Vagina (tissue), 2 donors: Measurements from ENCODE around the gene GNB2.

Source experiments
- POLR2A ChIP-seq, 2 donors: fragments of 450-650 bp; IDR thresholded peaks; one replicate each; pipeline ENCODE4 v1.6.1; 2017; ENCODE audit warnings: antibody characterized with exemption in 2 of 2, mild to moderate bottlenecking in 2 of 2, moderate library complexity in 2 of 2
- TF ChIP-seq, protein P1 (sequence below), 3 experiments: fragments of 450-650 bp in 2 of 3; fragments of 200-600 bp in 1 of 3; sonication (generic) in 1 of 3; IDR thresholded peaks; one replicate each; pipeline ENCODE4 v1.5.1; 2017 to 2019; ENCODE audit warnings: antibody characterized with exemption in 3 of 3, mild to moderate bottlenecking in 2 of 3, moderate library complexity in 2 of 3

DNA sequence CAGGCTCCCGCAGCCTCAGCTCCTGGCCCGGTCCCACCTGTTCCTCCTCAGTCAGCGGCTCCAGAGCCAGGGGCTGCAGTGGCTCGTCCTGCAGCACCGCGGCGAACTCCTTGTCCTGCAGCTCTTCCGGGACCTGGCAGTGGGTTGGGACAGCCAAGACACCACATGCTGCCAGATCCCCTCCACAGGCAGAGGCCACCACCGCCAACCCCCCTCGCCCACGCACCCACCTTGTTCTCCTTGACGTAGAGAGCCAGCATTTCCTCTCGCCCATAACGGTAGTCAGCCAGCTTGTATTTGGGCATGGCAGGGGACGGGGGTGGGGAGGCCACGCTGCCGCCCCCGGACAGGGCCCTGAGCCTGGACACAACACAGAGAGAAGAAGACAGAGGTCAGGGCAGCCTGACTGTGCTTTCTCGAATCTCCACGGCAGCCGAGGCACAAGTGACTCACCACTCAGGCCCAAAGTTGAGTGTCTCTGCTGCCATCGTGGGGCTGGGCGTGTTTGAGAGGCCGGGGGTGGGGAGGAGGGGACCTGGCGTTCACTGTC, 14.3 kb downstream of the GNB2 start:
- TF ChIP-seq, protein P1, sequence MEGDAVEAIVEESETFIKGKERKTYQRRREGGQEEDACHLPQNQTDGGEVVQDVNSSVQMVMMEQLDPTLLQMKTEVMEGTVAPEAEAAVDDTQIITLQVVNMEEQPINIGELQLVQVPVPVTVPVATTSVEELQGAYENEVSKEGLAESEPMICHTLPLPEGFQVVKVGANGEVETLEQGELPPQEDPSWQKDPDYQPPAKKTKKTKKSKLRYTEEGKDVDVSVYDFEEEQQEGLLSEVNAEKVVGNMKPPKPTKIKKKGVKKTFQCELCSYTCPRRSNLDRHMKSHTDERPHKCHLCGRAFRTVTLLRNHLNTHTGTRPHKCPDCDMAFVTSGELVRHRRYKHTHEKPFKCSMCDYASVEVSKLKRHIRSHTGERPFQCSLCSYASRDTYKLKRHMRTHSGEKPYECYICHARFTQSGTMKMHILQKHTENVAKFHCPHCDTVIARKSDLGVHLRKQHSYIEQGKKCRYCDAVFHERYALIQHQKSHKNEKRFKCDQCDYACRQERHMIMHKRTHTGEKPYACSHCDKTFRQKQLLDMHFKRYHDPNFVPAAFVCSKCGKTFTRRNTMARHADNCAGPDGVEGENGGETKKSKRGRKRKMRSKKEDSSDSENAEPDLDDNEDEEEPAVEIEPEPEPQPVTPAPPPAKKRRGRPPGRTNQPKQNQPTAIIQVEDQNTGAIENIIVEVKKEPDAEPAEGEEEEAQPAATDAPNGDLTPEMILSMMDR (IDR thresholded peaks at IDR 0.05): no peak
- TF ChIP-seq POLR2A (IDR thresholded peaks at IDR 0.05): no peak
